ENCODE data around the gene TTC38. TPM values are rescaled to one million over a fixed set of nuclear protein-coding genes. Genes with fewer than 3 reads are reported as not detected.

Gene TTC38
- polyA plus RNA-seq, 1 donor from 2014 or later = 1.4 TPM

DNA sequence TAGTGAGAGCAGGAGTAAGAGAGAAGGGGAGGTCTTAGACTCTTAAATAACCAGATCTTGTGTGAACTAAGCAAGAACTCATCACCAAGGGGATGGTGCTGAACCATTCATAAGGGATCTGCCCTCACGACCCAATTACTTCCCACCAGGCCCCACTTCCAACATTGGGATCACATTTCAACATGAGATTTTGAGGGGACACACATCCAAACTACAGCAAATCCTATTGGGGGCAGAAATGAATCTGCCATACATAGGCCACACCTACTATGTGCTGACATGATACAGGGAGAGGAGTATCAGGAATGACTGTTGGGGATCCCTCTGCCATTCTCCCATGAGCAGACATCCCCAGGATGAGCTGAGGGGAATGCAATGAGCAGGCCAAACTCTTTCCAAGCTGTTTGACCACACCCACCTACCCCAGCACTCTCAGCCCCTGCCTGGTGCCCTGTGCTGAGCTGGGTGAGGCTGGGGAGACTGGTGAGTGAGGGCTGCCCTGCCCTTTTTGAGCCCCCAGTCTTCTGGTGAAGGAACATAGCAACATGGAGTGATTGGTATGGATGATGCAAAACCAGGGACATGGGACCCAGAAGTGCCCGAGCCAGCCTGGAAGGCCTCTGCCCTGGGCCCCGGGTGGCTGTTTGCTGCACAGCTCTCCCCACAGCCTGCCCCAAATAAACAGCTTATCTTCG, 27.6 kb downstream of the TTC38 start:
- Histone ChIP-seq H3K79me2 (replicated peaks; ENCODE audit: insufficient read depth, low read length) (peaks cover 3% of the 10 kb centered on the region), H2AFZ (ENCODE audit: low read depth, low read length) (no peak overlapping the region), H3F3A (ENCODE audit: insufficient read depth, low read length, poor library complexity, severe bottlenecking) (no peaks in the 10 kb centered on the region), H3K27me3 (ENCODE audit: insufficient read depth, low read depth, low read length) (no peaks in the 10 kb centered on the region), H3K36me3 (ENCODE audit: insufficient read depth, low read length) (no peaks in the 10 kb centered on the region), H3K9ac (ENCODE audit: low read length) (peak overlapping the region; percentile 69), H3K4me2 (ENCODE audit: low read length) (no peak overlapping the region), H3K9me2 (ENCODE audit: insufficient read depth, low read length) (no peaks in the 10 kb centered on the region), H3K27ac (ENCODE audit: low read length) (no peak overlapping the region), H3K4me3 (ENCODE audit: low read length) (peak overlapping the region; percentile 81), H3K9me3 (ENCODE audit: low read length) (no peaks in the 10 kb centered on the region), H4K20me1 (ENCODE audit: insufficient read depth) (no peaks in the 10 kb centered on the region)
- TF ChIP-seq TAF1 (IDR thresholded peaks at IDR 0.05; ENCODE audit: low read depth) (no peak), EP300 (conservative IDR thresholded peaks at IDR 0.05; ENCODE audit: poor library complexity, severe bottlenecking) (no peak), SMC3 (conservative IDR thresholded peaks at IDR 0.05; ENCODE audit: poor library complexity) (no peak), RAD21 (conservative IDR thresholded peaks at IDR 0.05) (no peak), POLR2AphosphoS5 (IDR thresholded peaks at IDR 0.05) (no peak)

DNA sequence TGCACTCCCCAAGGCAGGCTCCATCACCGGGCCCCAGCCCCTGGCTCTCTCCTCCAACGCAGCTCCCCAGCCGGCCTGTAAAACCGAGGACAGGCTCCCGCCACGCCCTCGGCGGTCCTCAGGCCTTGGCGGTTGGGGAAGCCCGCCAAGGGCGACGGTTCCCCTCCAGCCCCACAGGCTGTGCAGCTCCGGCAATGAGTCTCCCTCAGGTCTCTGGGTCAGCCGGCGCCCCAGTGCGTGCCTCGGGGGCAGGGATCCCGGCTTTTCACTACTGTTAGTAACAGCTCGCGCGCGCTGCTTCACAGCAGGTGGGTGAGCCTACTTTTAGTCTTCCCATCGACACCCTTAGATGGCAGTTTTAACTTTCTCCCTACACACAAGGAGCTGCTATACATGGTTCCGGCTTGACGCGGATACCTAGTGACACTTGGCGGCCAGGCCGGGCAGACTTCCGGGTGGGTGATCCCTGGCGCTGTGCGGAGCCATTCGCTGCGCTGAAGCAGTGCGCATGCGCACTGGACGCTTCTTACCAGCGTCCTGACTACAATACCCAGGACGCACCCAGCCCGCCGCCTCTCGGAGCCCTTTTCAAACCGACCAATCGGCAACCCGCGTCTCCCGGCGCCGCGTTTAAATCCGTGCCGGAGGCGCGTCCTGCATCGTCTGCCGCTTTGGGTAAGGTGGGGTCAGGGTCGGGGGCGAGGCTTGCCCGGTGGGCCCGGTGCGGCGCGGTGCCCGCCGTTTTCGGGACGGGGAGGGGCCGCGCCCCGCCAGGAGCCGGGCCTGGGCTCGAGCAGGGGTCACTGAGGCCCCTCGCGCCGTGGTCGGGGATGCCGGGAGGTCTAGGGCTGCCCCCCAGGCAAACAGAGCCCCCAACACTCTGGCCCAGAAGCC, 28.7 kb downstream of the TTC38 start, which contains the start of gene GTSE1:
Gene GTSE1, plus strand, starts transcription at position 614 of the 894 bp plus-strand sequence. CDS start 531 bp downstream, outside the sequence.
- Histone ChIP-seq H3F3A (ENCODE audit: insufficient read depth, low read length, poor library complexity, severe bottlenecking) (no peaks in the 10 kb centered on the region), H3K4me3 (ENCODE audit: low read length) (peak within 1 kb of the TSS; percentile 81), H3K9me2 (ENCODE audit: insufficient read depth, low read length) (no peaks in the 10 kb centered on the region), H2AFZ (ENCODE audit: low read depth, low read length) (peak within 1 kb of the TSS; percentile 94), H3K79me2 (replicated peaks; ENCODE audit: insufficient read depth, low read length) (peaks cover 3% of the 10 kb centered on the region), H3K9ac (ENCODE audit: low read length) (peak within 1 kb of the TSS; percentile 69), H3K4me2 (ENCODE audit: low read length) (peak within 1 kb of the TSS; percentile 83), H3K9me3 (ENCODE audit: low read length) (no peaks in the 10 kb centered on the region), H3K36me3 (ENCODE audit: insufficient read depth, low read length) (no peaks in the 10 kb centered on the region), H4K20me1 (ENCODE audit: insufficient read depth) (no peaks in the 10 kb centered on the region), H3K27ac (ENCODE audit: low read length) (peak within 1 kb of the TSS; percentile 62), H3K27me3 (ENCODE audit: insufficient read depth, low read depth, low read length) (no peaks in the 10 kb centered on the region)
- TF ChIP-seq POLR2AphosphoS5 (IDR thresholded peaks at IDR 0.05) (peak; percentile 84), EP300 (conservative IDR thresholded peaks at IDR 0.05; ENCODE audit: poor library complexity, severe bottlenecking) (no peak), SMC3 (conservative IDR thresholded peaks at IDR 0.05; ENCODE audit: poor library complexity) (peak; percentile 75), MXI1 (conservative IDR thresholded peaks at IDR 0.05; ENCODE audit: poor library complexity, severe bottlenecking) (peak; percentile 99), RAD21 (conservative IDR thresholded peaks at IDR 0.05) (peak; percentile 83), TAF1 (IDR thresholded peaks at IDR 0.05; ENCODE audit: low read depth) (peak; percentile 43), EZH2 (IDR thresholded peaks at IDR 0.05; ENCODE audit: borderline replicate concordance, insufficient read depth, low read length, poor library complexity, severe bottlenecking) (no peak)
- TF ChIP-seq, protein P1, sequence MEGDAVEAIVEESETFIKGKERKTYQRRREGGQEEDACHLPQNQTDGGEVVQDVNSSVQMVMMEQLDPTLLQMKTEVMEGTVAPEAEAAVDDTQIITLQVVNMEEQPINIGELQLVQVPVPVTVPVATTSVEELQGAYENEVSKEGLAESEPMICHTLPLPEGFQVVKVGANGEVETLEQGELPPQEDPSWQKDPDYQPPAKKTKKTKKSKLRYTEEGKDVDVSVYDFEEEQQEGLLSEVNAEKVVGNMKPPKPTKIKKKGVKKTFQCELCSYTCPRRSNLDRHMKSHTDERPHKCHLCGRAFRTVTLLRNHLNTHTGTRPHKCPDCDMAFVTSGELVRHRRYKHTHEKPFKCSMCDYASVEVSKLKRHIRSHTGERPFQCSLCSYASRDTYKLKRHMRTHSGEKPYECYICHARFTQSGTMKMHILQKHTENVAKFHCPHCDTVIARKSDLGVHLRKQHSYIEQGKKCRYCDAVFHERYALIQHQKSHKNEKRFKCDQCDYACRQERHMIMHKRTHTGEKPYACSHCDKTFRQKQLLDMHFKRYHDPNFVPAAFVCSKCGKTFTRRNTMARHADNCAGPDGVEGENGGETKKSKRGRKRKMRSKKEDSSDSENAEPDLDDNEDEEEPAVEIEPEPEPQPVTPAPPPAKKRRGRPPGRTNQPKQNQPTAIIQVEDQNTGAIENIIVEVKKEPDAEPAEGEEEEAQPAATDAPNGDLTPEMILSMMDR (IDR thresholded peaks at IDR 0.05; ENCODE audit: poor library complexity, severe bottlenecking) = peak; percentile 80
- TF ChIP-seq, protein P2, sequence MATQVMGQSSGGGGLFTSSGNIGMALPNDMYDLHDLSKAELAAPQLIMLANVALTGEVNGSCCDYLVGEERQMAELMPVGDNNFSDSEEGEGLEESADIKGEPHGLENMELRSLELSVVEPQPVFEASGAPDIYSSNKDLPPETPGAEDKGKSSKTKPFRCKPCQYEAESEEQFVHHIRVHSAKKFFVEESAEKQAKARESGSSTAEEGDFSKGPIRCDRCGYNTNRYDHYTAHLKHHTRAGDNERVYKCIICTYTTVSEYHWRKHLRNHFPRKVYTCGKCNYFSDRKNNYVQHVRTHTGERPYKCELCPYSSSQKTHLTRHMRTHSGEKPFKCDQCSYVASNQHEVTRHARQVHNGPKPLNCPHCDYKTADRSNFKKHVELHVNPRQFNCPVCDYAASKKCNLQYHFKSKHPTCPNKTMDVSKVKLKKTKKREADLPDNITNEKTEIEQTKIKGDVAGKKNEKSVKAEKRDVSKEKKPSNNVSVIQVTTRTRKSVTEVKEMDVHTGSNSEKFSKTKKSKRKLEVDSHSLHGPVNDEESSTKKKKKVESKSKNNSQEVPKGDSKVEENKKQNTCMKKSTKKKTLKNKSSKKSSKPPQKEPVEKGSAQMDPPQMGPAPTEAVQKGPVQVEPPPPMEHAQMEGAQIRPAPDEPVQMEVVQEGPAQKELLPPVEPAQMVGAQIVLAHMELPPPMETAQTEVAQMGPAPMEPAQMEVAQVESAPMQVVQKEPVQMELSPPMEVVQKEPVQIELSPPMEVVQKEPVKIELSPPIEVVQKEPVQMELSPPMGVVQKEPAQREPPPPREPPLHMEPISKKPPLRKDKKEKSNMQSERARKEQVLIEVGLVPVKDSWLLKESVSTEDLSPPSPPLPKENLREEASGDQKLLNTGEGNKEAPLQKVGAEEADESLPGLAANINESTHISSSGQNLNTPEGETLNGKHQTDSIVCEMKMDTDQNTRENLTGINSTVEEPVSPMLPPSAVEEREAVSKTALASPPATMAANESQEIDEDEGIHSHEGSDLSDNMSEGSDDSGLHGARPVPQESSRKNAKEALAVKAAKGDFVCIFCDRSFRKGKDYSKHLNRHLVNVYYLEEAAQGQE (IDR thresholded peaks at IDR 0.05; ENCODE audit: borderline replicate concordance) = peak; percentile 52

All from neural cell (in vitro differentiated cells).